ENCODE measurements around the gene RPL41.
A peak's percentile ranks its signal among the peaks of the same experiment; 100 is the strongest.
"Not testable (repeated sequence)": the region's sequence is repeated elsewhere in the genome, so short reads cannot be mapped to it uniquely, and the experiment has no call there.

Gene RPL41

GRCh38 chr12:56154818-56155217 is 38.4 kb downstream of the RPL41 start:
- DNase-seq (ENCODE audit: low read depth), result no peak

- DNase-seq (ENCODE audit: low read depth), result no peak
Observed at GRCh38 chr12:56155256-56155845, 38.9 kb downstream of the RPL41 start.

GRCh38 chr12:56156464-56157200 is 40.2 kb downstream of the RPL41 start:
- not testable (repeated sequence) for DNase-seq (ENCODE audit: low read depth)

GRCh38 chr12:56157201-56158028 is 41.0 kb downstream of the RPL41 start:
- DNase-seq (ENCODE audit: low read depth), result peak; percentile 73

GRCh38 chr12:56158029-56158925 is 41.8 kb downstream of the RPL41 start, which contains the start of gene MYL6:
Gene MYL6 (plus strand): TSS chr12:56158359. CDS start chr12:56158402, 43 bp downstream.
- DNase-seq (ENCODE audit: low read depth), result peak; percentile 99

GRCh38 chr12:56158926-56159461 is 42.6 kb downstream of the RPL41 start:
- DNase-seq (ENCODE audit: low read depth), result peak; percentile 81

- DNase-seq (ENCODE audit: low read depth), result no peak
Observed at GRCh38 chr12:56159482-56160192, 43.2 kb downstream of the RPL41 start.

GRCh38 chr12:56160193-56160763 is 43.8 kb downstream of the RPL41 start:
- no peak for DNase-seq (ENCODE audit: low read depth)

GRCh38 chr12:56160894-56161689 is 44.7 kb downstream of the RPL41 start:
- no peak for DNase-seq (ENCODE audit: low read depth)

- no peak for DNase-seq (ENCODE audit: low read depth)
Observed at GRCh38 chr12:56161690-56162351, 45.4 kb downstream of the RPL41 start.

- DNase-seq (ENCODE audit: low read depth), result no peak
Observed at GRCh38 chr12:56162468-56163290, 46.2 kb downstream of the RPL41 start.

GRCh38 chr12:56163533-56164344 is 47.3 kb downstream of the RPL41 start:
- DNase-seq (ENCODE audit: low read depth), result no peak

GRCh38 chr12:56164345-56164729 is 47.9 kb downstream of the RPL41 start:
- DNase-seq (ENCODE audit: low read depth), result no peak

- no peak for DNase-seq (ENCODE audit: low read depth)
Observed at GRCh38 chr12:56165369-56165768, 48.9 kb downstream of the RPL41 start.
